DMS79 treated with DMSO at 0.1 percent for 48 hours (cell line): ENCODE measurements around the gene NCBP1.
"Not testable (repeated sequence)": the region's sequence is repeated elsewhere in the genome, so short reads cannot be mapped to it uniquely, and the experiment has no call there.

Experiments
- DNase-seq: peaks from one replicate; lab custom pipeline; 2025; lab: John Stamatoyannopoulos, UW

NCBP1 gene, protein sequence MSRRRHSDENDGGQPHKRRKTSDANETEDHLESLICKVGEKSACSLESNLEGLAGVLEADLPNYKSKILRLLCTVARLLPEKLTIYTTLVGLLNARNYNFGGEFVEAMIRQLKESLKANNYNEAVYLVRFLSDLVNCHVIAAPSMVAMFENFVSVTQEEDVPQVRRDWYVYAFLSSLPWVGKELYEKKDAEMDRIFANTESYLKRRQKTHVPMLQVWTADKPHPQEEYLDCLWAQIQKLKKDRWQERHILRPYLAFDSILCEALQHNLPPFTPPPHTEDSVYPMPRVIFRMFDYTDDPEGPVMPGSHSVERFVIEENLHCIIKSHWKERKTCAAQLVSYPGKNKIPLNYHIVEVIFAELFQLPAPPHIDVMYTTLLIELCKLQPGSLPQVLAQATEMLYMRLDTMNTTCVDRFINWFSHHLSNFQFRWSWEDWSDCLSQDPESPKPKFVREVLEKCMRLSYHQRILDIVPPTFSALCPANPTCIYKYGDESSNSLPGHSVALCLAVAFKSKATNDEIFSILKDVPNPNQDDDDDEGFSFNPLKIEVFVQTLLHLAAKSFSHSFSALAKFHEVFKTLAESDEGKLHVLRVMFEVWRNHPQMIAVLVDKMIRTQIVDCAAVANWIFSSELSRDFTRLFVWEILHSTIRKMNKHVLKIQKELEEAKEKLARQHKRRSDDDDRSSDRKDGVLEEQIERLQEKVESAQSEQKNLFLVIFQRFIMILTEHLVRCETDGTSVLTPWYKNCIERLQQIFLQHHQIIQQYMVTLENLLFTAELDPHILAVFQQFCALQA

DNA sequence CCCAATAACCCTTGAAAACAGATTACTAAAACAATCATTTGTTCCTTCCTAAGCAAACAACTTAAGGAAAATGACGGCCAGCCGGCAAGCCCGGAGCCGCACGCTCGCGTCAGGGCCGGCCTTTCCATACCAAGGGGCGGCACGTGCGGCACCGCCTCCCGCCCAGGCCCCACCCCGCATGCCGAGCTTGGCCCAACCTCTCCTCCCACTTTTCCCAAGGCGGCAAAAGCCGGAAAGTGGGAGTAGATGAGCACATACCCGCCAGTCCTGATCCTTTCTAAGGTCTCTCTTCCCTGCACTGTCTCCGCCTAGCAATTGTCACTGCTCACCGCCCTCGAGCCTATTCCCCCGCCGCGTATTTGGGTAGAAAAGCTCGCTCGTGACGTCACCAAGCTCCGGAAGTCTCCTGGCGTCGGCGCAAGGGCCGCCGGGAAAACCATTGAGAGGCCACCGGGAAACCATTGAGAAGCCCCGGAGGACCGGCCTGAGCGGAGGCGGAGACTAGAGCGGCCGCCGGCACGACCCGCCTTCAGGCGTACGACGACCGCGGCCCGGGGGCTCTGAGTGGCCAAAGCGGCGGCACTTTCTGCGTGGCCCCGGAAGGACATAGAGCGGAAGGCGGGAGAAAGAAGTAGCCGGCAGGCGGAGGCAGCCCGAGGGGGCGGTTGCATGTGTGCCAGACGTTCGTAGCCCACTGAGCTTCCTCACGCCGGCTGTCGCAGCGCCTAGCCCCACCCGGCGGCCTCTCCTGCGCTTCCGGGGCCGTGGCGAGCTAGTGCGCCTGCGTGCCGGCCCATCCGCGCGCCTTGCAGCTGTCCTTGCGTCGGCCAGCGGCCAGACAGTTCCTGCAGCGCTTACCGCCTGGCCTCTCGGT lies at the start of gene NCBP1, which contains the start of gene TSTD2:
NCBP1 (plus strand) TSS at position 837 of the 874 bp plus-strand sequence. CDS start 61 bp downstream, outside the sequence.
TSTD2 (minus strand) TSS at position 384 of the 874 bp plus-strand sequence. CDS start 5,806 bp downstream, outside the sequence.
- DNase-seq, result peak; percentile 95

DNA sequence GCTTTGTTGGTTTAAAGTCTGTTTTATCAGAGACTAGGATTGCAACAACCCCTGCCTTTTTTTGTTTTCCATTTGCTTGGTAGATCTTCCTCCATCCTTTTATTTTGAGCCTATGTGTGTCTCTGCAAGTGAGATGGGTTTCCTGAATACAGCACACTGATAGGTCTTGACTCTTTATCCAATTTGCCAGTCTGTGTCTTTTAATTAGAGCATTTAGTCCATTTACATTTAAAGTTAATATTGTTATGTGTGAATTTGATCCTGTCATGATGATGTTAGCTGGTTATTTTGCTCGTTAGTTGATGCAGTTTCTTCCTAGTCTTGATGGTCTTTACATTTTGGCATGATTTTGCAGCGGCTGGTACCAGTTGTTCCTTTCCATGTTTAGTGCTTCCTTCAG lies 48.8 kb upstream of the NCBP1 start:
- DNase-seq, result not testable (repeated sequence)

DNA sequence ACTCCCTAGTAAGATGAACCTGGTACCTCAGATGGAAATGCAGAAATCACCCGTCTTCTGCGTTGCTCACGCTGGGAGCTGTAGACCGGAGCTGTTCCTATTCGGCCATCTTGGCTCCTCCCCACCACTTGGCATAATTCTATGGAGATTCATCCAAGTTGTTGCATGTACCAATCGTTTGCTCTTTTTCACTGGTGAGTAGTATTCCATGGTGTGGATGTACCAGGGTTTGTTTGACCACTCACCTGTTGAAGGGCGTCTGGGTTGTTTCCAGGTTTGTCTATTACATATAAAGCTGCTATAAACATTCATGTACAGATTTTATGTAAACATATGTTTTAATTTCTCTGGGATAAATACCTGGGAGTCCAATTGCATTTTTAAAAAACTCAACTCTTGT lies 46.7 kb upstream of the NCBP1 start:
- not testable (repeated sequence) for DNase-seq

DNA sequence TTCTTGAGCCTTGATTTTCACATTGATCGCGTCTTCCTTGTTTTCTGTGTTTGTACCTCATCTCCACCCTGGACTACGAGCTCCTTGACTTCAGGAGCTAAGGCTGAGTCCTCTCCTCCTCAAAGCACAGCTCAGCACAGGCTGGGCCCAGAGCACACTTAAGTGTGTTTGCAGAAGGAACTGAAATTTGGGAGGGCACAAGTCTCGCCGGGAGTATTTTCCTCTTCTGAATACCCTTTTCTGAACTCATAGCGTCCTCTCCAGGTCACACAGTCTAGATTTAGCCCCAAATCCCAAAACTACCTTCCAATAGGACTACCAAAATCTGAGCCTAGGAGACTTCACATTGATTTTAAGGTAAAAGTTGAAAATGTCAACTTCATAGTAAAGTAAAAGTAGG lies 42.1 kb upstream of the NCBP1 start:
- no peak for DNase-seq

DNA sequence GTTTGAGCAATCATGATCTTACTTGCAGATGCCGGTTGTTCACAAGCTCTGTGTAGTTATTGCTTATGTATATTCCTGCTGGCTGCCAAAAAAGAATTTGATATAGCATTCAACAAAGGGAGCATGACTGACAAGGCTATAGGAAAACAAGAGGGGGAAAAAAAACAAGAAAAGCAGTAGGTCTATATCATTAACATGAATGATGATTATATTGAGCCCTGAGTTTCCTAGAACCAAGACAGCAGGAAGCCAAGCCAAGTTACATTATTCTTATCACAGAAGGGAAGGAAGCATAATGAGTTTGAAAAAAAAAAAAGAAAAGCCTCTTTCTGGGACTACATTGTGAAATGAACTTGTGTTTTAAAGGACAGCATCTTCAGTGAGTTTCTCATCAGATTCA lies 41.5 kb upstream of the NCBP1 start:
- DNase-seq, result no peak

DNA sequence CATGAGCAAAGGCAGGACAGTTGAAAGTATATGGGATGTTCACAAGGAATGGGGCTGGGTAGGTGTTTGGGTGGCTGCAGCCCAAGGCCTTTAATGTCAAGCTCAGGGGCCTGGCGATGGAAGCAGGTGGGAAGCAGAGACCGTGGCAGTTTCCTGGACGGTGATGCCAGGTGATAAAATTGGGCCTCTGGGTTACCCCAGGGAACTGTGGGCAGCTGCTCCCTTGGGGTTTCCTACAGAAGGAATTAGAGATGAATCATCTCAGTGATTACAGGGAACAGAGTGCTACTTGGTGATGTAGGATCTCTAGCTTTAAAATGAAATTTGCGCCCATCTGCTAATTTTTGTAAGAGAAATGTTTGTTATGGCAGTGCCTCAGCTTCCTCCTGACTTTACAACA lies 39.7 kb upstream of the NCBP1 start:
- peak; percentile 23 for DNase-seq

DNA sequence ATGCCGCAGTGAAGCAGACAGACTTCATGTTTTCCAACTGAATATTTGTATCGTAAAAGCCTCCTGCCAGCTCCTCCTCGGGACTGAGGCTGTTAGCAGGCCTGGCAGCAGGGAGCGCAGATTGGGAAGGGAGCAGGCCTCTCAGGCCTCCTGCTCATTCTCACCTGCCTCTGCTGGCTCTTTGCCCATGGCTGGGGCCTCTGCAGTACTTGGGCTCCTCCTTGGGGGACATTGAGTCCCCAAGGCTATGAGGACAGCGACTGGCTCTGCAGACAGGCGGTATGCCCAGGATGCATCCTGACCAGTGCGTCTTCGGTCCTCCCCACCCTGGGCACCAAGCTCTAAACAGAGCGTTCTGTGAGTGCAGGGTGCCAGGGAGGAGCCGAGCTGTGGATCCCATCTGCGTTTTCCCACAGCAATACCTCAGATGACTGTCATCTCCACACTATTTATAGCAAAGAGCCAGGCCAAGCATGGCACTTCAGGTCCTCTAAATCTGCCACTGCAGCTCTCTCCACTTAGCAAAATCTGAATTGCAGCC lies 39.2 kb upstream of the NCBP1 start:
- peak; percentile 23 for DNase-seq

DNA sequence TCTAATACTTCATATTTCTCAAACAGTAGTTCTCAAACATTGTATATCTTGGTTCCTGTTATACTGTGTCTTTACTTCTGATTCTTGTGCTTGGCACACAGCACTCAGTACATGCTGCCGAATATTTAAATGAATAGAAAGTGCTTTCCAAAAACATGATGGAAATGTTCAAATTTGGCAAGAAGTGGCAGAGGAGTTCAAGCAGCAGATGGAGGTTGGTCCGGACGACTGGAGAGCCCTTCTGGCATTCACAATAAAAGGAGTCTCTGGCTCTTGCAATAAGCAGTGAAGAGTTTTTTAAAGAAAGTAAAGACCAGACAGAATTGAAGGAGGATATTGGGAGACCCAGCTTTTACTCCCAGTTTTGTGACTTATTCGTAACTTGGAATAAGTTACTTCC lies 36.7 kb upstream of the NCBP1 start:
- DNase-seq, result no peak

DNA sequence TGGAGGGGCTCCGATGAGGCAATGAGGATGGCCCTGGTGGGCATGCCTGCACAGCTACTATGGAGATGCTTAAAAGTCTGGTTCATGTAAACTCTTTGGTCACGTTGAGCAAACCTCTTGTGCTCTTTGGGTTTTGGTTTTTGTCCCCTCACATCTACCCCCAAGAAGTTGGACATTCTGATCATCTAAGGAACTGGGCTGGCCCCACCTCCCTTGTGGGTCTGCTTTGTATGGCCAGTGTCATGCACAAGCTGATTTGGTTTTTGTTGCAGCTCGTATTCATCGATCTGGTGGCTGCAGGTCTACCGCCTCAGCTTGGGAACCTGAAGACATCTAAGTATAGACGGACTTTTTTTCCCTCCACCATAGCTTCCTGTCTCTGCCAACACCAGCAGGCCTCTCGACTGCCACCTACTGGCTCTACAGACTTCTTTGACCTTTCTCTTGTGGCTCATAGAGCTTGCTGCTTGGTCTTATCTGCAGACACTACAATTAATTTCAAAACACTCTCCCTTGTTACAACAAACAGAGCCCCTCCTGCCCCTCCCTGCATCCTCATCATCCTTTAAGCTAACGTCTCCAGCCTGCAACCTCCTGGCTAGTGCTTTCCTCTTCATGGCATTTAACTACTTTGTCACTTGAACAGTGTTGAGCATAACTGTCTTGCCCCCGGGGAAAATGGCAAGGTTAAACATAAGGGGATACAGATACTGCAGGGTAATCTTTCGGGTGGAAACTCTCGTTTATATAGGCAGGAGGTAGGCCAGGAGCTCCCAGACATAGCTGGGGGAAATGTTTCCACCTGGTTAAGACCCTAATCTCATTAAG lies 34.9 kb upstream of the NCBP1 start:
- DNase-seq, result peak; percentile 2

DNA sequence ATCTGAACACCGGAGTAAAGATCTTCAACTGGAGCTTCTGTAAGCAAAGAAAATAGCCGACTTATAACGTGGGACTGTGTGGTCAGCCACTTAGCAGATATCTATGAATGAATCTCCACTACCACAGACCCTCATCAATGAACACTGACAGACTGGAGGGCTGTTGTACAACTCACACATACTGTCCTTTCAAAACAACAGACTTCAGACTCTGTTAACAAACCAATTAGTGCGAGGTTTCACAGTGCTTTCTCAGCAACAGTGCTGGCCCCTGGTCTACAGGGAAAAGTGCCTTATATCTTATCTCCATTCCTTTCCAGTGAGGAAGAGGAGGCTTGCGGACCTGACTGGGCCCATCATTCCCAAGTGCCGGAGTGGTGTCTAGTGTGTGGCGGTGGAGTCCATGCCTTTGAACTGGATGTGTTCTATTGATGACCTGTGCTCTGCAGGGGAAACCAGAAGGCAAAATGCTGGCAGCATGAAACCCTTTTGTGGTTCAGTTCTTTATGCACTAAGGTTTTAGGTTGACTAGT lies 34.2 kb upstream of the NCBP1 start:
- no peak for DNase-seq

DNA sequence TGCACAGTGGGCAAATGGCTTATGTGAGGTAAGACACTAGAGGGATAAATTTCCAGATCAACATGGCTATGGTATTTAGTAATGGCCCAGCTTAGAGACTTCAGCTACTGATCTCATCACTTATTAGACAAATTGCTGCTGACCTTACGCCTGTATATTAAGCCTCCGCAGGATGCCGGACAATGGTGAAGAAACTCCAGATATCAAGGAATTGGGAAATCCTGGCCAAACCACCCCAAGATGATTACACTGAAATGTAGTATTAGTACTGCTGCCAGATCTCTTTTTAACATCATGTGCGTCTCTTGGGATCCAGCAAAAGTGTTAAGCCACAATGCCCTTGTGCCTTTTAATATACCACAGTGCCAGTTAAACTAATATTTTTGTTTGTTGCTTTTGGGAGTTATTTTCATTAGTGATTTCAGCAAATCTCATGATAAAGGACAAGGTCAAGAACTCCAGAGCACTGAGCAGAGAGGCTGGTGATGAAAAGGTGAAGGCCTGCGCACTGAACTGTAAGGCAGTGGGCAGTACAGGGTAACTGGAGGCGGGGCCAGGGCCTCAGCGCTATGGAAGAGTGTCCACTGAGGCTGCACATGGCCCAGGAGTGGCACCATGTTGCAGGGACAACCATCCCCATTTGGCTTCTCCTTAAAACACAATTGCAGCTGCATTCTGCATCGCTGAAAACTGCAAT lies 32.9 kb upstream of the NCBP1 start:
- DNase-seq, result no peak

DNA sequence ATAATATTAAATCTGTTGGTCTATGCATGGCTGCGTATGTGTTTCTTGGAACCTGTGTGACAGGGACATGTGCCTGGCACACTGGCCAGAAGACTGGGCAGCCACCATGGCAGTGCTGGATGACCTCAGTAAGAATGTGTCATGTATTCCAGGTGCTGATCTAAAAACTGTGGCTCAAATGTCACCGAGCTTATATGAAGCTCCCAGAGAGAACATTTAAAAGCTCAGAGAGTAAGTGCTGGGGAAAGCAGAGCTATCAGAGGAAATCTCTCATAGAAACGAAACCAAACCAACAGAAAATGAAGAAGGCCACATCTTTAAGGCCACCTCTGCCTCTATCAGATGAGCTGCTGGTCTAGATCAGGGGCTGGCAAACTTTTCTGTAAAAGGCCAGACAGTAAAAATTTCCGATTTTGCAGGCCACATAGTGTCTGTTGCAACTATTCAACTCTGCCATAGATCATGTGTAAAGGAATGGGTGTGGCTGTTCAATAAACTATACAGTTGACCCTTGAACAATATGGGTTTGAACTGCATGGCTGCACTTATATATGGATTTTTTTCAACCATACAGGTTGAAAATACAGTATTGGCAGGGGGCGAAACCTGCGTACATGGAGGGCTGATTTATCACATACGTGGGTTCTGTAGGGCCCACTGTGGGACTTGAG lies 32.3 kb upstream of the NCBP1 start:
- no peak for DNase-seq

DNA sequence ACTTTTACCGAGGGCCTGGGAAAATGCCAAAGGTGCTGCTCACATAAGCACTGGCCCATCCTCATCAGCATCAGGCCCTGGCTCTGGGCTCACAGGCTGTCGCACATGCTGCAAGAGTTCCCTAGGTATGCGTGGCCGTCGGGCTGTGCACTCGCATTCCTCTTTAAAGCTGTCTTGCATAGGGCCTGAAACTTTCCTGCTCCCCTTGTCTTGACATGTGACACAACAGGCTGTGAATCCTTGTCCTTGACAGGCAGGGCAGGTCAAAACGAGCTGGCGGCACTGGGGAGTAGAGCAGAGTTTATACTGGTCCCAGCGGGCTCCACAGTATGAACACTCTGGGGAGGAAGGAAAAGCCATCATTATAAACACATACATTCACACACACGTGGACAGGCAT lies 31.2 kb upstream of the NCBP1 start:
- DNase-seq, result no peak

DNA sequence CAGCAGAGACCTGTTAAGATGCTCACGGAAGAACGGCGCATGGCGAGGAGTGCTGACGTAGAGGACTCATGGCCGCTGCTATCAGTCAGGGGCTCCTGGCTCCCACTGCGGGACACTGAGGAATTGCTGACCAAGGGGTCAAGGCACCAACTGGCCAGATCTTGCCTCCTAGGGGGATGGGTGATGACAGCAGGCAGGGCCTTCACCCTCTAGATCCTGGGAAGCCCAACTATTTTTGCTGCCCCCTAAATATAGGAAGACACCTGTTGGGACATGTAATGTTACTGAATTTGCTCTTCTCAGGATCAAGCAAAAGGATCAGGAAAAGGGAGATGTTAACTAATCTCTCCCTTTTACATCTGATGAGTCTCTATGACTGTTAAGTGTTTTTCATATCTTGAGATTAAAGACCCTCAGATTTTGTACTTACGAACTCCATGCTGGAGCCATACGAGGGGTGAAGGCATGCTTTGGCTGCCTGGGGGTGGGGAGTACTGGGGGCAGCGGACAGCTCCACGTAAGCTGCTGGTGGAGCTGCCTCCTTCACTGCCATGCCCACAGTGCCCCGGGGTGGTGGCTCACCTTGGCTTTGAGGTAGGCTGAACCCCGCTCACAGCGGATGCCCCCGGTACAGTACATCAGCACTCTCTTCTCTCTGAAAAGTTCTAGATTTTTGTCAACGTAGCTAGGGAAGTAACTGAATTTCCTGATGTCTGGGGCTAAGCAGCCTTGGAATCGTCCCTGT lies 28.5 kb upstream of the NCBP1 start:
- no peak for DNase-seq

DNA sequence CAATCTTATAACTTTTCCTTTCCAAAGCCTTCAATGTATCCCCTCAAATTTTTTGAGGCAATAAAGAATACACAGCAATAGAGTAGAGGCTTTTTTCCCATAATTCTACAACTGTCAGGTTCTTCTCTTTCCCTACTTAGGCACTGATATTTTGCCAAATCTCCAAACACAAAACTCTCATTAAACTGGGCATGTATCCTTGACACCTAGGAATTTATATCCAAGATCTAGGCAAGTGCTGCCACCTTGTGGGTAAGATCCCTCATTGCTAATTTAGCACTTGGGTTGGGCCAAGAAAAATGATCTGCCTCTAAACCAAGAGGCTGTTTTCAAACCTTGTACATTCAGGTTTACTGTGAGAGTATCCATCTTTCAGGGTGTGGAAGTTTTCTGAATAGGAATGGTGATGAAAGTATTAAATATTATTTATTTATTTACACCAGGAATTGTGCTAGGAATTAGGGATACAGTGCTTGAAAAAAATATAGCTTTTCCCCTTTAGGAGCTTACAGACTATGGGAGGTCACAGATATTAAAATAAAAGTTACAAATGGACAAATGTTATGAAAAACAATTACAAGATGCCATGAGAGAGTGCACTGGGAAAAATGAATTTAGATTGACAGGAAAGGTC lies 18.1 kb upstream of the NCBP1 start:
- DNase-seq, result peak; percentile 35

DNA sequence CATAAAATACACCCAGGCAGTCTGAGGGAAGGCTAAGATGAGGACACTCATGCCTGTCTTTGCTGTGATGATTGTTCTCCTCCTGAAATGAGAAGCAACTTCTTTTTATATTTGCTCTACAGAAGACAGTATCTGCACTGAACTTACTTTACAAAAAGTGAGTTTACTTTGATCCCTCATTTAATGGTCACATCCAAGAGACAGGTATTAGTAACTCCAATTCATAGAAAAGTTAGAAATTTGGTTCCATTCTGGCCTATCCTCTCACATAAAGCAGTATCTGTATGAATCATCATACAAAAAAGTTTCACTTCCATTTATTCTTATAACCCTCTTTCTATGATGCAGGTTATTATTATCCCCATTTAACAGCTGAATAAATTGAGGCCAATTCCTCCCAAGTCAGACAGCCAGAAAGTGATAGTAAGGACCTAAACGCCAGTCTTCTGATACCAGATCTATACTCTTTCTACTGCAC lies 15.6 kb upstream of the NCBP1 start:
- DNase-seq, result no peak

DNA sequence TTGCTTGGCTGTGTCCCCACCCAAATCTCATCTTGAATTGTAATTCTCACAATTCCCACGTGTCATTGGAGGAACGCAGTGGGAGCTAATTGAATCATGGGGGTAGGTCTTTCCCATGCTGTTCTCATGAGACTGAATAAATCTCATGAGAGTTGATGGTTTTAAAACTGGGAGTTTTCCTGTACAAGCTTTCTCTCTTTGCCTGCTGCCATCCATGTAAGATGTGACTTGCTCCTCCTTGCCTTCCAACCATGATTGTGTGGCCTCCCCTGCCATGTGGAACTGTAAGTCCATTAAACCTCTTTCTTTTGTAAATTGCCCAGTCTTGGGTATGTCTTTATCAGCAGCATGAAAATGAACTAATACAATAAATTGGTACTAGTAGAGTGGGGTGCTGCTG lies 13.6 kb upstream of the NCBP1 start:
- DNase-seq, result not testable (repeated sequence)

DNA sequence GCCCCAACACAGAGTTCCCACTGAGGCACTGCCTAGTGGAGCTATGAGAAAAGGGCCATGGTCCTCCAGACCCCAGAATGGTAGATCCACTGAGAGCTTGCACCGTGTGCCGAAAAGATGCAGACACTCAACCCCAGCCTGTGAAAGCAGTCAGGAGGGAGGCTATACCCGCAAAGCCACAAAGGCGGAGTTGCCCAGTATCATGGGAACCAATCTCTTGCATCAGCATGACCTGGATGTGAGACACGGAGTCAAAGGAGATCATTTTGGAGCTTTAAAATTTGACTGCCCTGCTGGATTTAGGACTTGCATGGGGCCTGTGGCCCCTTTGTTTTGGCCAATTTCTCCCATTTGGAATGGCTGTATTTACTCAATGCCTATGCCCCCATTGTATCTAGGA lies 11.1 kb upstream of the NCBP1 start:
- DNase-seq, result not testable (repeated sequence)
